Stomach smooth muscle (tissue), 2 donors: ENCODE measurements around the gene ERRFI1.

Experiments used
- H3K27ac ChIP-seq: one replicate; pipeline ENCODE4 v1.7.0; 2013; ENCODE audit warnings: mild to moderate bottlenecking, low read length, inconsistent platforms
- H3K27me3 ChIP-seq, 2 donors: one replicate each; pipeline ENCODE4 v1.7.0; 2013; ENCODE audit warnings: low read length in 2 of 2; ENCODE audit not compliant: insufficient read depth in 2 of 2, control insufficient read depth in 1 of 2
- H3K36me3 ChIP-seq, 2 donors: one replicate each; pipeline ENCODE4 v1.7.0; 2013; ENCODE audit warnings: low read length in 2 of 2; ENCODE audit not compliant: control insufficient read depth in 2 of 2, insufficient read depth in 2 of 2
- H3K4me1 ChIP-seq: one replicate; pipeline ENCODE4 v1.7.0; 2013; ENCODE audit warnings: low read length; ENCODE audit not compliant: control insufficient read depth, insufficient read depth
- H3K4me3 ChIP-seq, 2 donors: one replicate each; pipeline ENCODE4 v1.7.0; 2013; ENCODE audit warnings: low read length in 2 of 2
- H3K9ac ChIP-seq, 2 donors: one replicate each; pipeline ENCODE4 v1.7.0; 2013; ENCODE audit warnings: low read length in 2 of 2, mild to moderate bottlenecking in 1 of 2
- H3K9me3 ChIP-seq, 2 donors: one replicate each; pipeline ENCODE4 v1.7.0; 2013; ENCODE audit warnings: low read length in 2 of 2; ENCODE audit not compliant: control insufficient read depth in 2 of 2
- donor health status: healthy.
- donor health status: Pancreatic carcinoma.

ERRFI1 gene

GRCh38 chr1:8025671-8026144 is 401 bp downstream of the ERRFI1 start:
- Histone ChIP-seq H3K4me3 (peak overlapping the region; percentile 83 to 94), H3K36me3 (no peaks in the 10 kb centered on the region), H3K9me3 (no peaks in the 10 kb centered on the region), H3K27me3 (no peaks in the 10 kb centered on the region), H3K9ac (peak overlapping the region; percentile 94), H3K27ac (peak overlapping the region; percentile 98), H3K4me1 (peaks cover 19% of the 10 kb centered on the region)

- H3K4me3 ChIP-seq: peak overlapping the region; percentile 83 to 94
- H3K27ac ChIP-seq: peak overlapping the region; percentile 98
- no peaks in the 10 kb centered on the region for H3K27me3 ChIP-seq
- no peaks in the 10 kb centered on the region for H3K9me3 ChIP-seq
- no peaks in the 10 kb centered on the region for H3K36me3 ChIP-seq
- peak overlapping the region; percentile 94 for H3K9ac ChIP-seq
- peaks cover 19% of the 10 kb centered on the region for H3K4me1 ChIP-seq
Observed at GRCh38 chr1:8025061-8025670, 943 bp downstream of the ERRFI1 start.

GRCh38 chr1:8024329-8024728 is 1.8 kb downstream of the ERRFI1 start:
- H3K9ac ChIP-seq: peak overlapping the region; percentile 78 to 94
- peaks cover 21% of the 10 kb centered on the region for H3K4me1 ChIP-seq
- peak overlapping the region; percentile 83 to 94 for H3K4me3 ChIP-seq
- H3K36me3 ChIP-seq: no peaks in the 10 kb centered on the region
- no peaks in the 10 kb centered on the region for H3K9me3 ChIP-seq
- H3K27ac ChIP-seq: peak overlapping the region; percentile 98
- no peaks in the 10 kb centered on the region for H3K27me3 ChIP-seq

- Histone ChIP-seq H3K4me3 (peak overlapping the region; percentile 83 to 94), H3K9ac (peak overlapping the region; percentile 78 to 94), H3K4me1 (peaks cover 25% of the 10 kb centered on the region)
Observed at GRCh38 chr1:8023995-8024313, 2.2 kb downstream of the ERRFI1 start.

GRCh38 chr1:8023287-8023994 is 2.7 kb downstream of the ERRFI1 start:
- H3K4me1 ChIP-seq: peaks cover 30% of the 10 kb centered on the region
- peak overlapping the region; percentile 83 to 94 for H3K4me3 ChIP-seq
- H3K9me3 ChIP-seq: no peaks in the 10 kb centered on the region
- H3K27me3 ChIP-seq: no peaks in the 10 kb centered on the region
- H3K36me3 ChIP-seq: no peaks in the 10 kb centered on the region
- peak overlapping the region; percentile 78 to 94 for H3K9ac ChIP-seq
- peak overlapping the region; percentile 56 for H3K27ac ChIP-seq

More at GRCh38 chr1:8023995-8024313, 2.2 kb downstream of the ERRFI1 start:
- H3K36me3 ChIP-seq: no peaks in the 10 kb centered on the region
- H3K27me3 ChIP-seq: no peaks in the 10 kb centered on the region
- H3K9me3 ChIP-seq: no peaks in the 10 kb centered on the region
- peak overlapping the region; percentile 56 for H3K27ac ChIP-seq

DNA sequence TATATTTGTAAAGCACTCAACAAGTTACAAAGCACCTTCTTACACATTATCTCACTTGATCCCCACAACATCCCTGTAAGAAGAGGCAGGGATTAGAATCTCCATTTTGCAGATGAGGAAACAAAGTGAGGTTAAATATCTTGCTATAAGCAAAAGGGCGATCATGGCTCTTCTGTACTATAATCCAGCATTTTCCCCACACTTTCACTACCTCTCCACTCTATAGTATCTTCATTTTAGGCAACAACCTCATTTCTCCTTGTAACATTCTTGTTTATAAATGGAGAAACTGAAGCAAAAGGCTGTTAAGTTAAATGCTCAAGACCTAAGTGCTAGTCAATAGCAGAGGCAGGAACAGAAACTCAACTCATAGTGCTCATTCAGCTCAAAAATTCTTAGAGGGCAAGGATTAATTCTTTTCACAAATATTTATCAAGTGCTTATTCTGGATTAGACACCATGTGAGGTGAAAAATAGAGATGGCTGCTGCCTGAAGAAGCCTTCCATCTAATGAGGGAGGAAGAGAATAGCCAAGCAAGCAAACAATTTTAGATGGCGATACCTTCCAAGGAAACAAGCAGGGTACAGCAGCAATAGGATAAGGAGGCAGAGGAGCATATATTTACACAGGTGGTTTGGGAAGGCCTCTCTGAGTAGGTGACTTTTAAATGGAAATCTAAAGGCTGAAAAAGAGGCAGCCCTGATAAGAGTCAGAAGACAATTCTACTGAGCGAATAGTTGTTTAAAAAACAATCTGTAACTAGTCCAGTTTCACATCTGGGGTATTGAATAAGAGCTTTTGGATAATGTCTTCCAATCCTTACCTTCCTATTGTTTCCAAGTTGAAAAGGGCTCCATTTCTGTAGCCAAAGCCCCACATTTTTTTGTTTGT is 3.5 kb downstream of the ERRFI1 start:
- Histone ChIP-seq H3K27ac (peak overlapping the region; percentile 56), H3K36me3 (no peaks in the 10 kb centered on the region), H3K27me3 (no peaks in the 10 kb centered on the region), H3K4me3 (peak overlapping the region; percentile 83 to 94), H3K9ac (peak overlapping the region; percentile 0 to 13), H3K4me1 (peaks cover 32% of the 10 kb centered on the region), H3K9me3 (no peaks in the 10 kb centered on the region)

DNA sequence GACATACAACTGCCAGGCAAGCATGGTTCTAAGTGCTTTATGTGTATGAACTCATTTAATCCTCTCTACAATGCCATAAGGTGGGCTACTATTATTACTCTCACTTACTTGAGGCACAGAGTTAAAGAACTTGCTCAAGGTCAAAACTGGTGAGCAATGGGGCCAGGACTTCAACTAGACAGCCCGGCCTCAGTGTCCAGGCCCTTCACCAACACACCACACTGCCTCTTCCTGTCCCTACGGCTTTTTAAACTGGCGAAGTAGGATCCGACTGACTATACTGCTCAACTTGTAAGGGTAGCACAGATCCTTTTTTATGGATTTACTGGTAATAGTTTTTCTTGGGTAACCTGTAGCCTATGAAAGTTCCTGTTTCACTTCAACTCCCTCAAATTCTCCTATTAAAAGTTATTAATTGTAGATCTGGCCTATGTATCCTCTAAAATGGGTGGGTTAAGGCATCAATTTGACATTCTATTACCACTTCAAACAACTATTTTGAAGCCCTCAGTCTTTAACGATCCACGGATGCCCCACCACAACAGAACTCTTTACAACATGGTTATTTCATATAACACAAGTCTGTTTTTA is 4.3 kb downstream of the ERRFI1 start:
- H3K27ac ChIP-seq: peak overlapping the region; percentile 56
- no peaks in the 10 kb centered on the region for H3K9me3 ChIP-seq
- H3K4me3 ChIP-seq: peak overlapping the region; percentile 83 to 94
- H3K36me3 ChIP-seq: no peaks in the 10 kb centered on the region
- peak overlapping the region in 1 of 2 donors; percentile 13 for H3K9ac ChIP-seq
- H3K27me3 ChIP-seq: no peaks in the 10 kb centered on the region
- peaks cover 25% of the 10 kb centered on the region for H3K4me1 ChIP-seq

DNA sequence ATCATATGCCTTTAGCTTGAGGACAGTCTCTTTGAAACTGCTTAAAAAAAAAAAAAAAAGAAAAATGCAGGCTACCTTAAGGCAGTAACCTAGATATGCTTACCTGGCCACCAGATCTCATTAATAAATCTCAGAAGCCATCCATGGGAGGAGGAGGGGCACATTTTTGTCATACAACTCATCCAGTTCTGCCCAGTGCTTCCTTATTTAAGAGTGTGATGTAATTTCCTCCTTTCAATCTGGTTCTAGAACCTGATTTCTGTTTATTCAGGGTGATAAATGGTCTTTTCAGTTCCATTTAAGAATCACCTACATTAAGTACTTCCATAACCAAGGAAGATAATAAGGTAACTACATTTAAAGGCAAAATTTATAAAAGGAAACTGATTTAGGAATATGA is 6.1 kb downstream of the ERRFI1 start:
- peaks cover 34% of the 10 kb centered on the region for H3K4me1 ChIP-seq

DNA sequence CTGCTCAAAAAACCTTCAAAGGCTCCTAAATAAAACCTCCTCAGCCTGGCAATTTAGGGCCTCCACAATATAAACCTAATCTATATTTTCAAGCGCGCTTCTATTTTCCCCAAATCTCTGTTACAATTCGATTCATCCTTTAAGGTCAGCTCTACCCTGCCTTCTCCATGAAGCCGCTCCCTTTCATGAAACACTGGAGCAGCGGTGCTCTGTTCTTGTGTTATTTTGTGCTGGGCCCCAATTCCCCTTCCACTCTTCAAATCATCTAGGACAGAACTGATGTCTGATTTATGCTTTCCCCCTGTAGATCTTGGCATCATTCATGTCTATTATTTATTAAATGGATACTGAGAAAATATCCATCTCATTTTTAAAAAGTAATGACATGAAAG is 6.9 kb downstream of the ERRFI1 start:
- Histone ChIP-seq H3K9ac (no peak overlapping the region), H3K9me3 (no peaks in the 10 kb centered on the region), H3K27ac (peak overlapping the region; percentile 19), H3K36me3 (peaks cover 4 to 10% of the 10 kb centered on the region in 2 donors), H3K4me1 (peaks cover 42% of the 10 kb centered on the region), H3K4me3 (no peak overlapping the region), H3K27me3 (no peaks in the 10 kb centered on the region)

More for the DNA sequence above, 6.1 kb downstream of the ERRFI1 start:
- no peaks in the 10 kb centered on the region for H3K27me3 ChIP-seq
- no peaks in the 10 kb centered on the region for H3K9me3 ChIP-seq
- no peak overlapping the region for H3K9ac ChIP-seq
- H3K4me3 ChIP-seq: no peak overlapping the region
- H3K36me3 ChIP-seq: peaks cover 0 to 2% of the 10 kb centered on the region in 2 donors
- H3K27ac ChIP-seq: peak overlapping the region; percentile 19

DNA sequence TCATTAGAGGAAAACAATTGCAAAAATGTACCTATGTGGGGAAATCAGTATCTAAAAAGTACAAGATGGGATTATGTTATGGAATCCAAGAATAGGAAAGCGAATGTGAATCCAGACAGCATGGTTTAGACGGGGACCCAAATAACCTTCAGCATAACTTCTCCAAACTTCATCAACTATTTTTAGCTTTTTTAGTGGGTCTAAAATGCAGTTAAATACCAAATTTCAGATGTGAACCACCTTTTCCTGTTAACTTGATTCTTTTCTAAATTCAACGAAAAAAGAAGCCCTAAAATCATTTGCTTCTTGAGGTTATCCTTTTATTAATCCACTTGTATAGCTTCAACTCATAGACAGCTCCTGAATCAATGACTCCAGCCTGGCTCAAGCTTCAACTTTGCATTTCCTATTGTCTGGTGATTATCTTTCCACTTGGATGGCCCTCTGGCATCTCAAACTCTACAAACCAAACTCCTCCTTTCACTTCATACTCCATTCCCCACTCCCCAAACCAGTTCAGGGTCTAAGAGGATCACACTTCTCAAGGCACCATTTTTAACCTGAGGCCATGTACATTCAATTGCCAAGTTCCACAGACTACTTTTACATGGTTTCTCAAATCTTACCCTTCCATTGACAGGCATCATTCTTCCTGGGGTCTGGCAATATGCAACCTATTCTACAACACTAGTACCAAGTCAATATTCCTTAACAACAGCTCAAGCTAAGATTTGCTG is 7.4 kb downstream of the ERRFI1 start:
- H3K4me3 ChIP-seq: peak overlapping the region in 1 of 2 donors; percentile 16
- peaks cover 10 to 16% of the 10 kb centered on the region in 2 donors for H3K36me3 ChIP-seq
- no peaks in the 10 kb centered on the region for H3K27me3 ChIP-seq
- H3K9me3 ChIP-seq: no peaks in the 10 kb centered on the region
- peak overlapping the region; percentile 19 for H3K27ac ChIP-seq
- peaks cover 42% of the 10 kb centered on the region for H3K4me1 ChIP-seq
- no peak overlapping the region for H3K9ac ChIP-seq
